Inferior parietal cortex (tissue), 1 donor: Measurements from ENCODE around the gene GRWD1.
A peak's percentile ranks its signal among the peaks of the same experiment; 100 is the strongest.

Experiments used
- DNase-seq: peaks from one replicate; pipeline ENCODE4 v3.0.0-alpha.2; 2016; ENCODE audit errors: extremely low spot score

The GRWD1 gene

DNA sequence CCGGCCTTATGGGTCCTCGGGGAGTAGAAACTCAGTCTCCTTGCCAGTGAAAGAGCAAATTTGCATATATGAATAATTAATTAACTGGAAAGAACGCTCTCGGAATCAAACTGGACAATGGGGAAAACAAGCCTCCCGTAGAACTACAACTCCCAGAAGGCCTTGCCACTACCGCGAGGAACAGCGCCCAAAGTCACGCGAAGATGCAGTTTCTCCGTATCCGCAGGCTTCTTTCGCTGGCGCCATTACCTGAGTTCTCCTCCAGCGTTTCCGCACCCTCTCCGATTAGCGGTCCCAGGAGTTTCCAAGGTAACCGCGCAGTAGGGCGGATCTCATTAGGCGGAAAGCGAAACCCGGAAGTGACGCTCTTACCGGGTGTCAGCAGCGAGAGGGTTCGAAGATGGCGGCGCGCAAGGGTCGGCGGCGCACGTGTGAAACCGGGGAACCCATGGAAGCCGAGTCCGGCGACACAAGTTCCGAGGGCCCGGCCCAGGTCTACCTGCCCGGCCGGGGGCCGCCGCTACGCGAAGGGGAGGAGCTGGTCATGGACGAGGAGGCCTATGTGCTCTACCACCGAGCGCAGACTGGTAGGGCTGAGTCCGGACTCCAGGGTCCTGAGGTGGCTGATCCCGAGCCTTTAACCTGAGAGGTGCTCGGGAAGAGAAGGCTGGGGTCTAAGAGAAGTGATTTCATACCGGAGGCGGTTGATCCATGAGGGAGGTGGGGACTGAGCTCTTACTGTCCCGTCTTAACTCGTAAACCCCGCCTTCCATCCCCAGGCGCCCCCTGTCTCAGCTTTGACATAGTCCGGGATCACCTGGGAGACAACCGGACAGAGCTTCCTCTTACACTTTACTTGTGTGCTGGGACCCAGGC lies at the start of gene GRWD1:
TSS of gene GRWD1 (plus strand) at position 378 of the 876 bp plus-strand sequence. CDS start at position 401, 23 bp downstream.
- peak; percentile 95 for DNase-seq

DNA sequence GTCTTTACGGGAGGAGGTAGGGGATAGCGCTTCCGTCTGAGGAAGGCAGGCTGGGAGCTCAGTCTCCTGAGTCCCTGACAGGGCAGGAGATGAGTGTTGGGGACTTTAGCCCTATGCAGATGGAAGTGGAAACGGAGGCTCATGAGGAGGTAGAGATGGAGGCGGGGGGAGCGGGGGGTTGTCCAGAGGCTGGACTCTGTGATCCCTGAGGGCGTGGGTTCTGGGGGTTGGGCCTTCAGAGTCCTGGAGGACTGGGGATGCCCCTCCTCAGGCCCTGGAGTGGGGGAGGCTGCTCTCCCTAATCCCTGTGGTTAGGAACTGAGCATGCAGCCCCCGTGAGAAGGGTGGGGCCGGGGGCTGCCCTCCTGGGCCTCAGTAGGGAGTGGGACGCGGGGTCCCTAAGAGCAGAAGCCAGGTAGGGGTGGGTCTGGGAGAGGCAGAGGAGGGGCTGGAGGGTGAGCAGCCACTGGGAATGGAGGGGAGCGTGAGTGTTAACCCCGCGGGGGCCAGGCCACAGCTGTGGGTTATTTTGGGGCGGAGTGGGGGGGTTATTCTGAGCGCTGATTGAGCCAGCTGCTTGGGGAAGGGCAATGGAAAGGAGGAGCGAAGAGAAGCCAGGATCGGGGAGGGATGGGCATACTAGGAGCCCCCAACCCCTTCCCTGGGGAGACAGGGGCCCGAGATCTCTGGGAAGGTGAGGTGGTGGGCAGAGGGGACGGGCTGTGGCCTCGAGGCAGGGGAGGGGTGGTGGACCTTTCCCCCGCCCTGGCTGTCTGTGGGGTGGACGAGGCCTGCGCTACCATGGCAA lies 49.6 kb upstream of the GRWD1 start:
- DNase-seq = no peak

DNA sequence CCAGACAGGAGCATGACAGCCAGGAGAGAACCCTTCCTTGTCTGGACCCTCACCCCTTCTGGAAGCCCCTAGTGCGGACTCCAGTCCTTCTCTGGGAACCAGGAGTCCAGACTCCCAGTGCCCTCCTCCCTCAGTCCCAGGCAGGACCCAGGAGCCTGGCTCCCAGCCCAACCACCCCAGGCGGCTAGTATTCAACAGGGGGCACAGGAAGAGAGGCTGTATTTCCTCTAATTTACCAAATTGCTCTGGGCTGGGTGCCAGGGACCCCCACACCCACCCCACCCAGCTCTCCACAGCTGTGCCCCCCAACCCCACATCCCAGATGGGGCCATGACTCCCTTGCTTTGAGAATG lies 49.0 kb upstream of the GRWD1 start:
- no peak for DNase-seq

DNA sequence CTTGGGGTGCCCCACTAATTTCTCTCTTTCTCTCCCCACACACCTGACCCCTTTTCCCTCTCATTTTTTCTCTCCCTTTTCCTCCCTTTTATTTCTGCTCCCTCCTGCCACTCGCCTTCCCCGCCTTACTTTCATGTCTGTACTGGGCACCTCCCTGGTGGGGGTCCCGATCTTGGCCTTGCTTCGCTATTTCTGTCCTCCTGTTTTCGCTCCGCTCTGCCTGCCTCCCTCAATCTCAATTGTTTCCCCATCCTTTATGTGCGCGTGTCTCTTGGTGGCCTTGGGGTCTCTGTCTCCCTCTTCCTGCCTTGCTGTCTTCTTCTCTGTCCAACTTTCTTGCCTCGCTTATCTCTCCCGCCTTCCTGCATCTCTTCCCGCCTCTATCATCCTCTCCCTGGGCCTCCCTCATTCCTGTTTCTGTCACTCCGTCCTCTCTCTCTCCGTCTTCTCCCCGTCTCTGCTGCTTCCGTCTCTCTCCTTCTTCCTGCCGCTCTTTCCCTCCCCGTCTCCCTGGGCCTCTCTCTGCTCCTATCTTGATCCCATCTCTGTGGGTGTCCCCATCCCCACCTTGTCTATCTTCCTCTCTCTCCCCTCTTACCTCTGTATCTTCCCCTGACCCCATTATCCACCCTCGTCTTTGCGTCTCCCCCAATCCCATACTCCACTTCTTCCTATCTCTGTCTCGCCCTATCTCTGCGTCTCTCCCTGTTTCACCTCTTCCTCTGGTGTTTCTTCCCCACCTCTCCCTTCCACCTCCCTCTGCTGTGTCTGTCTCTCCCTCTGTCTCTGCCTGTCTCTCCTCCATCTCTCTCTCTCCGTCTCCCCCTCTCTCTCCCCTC lies 48.3 kb upstream of the GRWD1 start:
- DNase-seq = no peak

DNA sequence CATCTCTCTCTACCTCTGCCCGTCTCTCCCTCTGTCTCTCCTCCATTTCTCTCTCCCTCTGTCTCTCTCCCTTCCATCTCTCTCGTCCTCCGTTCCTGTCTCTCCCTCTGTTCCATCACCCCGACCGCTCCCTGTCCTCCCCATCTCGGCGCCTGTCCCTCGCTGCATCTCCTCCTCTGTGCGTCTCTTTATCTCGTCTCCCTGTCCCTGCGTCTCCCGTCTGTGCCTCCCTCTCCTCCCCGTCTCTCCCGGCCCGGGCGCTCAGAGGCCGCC lies 47.7 kb upstream of the GRWD1 start:
- no peak for DNase-seq

DNA sequence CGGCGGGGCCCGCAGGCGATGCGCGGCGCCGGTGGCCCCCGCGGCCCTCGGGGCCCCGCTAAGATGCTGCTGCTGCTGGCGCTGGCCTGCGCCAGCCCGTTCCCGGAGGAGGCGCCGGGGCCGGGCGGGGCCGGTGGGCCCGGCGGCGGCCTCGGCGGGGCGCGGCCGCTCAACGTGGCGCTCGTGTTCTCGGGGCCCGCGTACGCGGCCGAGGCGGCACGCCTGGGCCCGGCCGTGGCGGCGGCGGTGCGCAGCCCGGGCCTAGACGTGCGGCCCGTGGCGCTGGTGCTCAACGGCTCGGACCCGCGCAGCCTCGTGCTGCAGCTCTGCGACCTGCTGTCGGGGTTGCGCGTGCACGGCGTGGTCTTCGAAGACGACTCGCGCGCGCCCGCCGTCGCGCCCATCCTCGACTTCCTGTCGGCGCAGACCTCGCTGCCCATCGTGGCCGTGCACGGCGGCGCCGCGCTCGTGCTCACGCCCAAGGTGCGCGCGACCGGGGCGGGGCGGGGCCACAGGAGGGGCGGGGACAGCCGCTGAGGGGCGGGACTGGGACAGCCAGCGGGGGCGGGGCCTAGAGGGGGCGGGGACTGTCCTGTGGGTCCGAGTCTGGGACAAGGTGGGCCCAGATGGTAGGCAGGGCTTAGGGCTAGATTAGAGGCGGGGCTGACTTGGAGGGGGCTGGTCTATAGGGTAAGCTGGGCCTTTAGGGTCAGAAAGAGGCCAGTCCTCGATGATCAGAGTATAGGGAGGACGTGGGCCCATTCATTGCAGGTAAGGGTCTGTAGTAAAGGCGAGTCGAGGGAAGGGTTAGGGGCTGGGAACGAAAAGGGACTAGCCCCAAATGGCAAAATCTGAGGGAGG lies 47.2 kb upstream of the GRWD1 start:
- no peak for DNase-seq

DNA sequence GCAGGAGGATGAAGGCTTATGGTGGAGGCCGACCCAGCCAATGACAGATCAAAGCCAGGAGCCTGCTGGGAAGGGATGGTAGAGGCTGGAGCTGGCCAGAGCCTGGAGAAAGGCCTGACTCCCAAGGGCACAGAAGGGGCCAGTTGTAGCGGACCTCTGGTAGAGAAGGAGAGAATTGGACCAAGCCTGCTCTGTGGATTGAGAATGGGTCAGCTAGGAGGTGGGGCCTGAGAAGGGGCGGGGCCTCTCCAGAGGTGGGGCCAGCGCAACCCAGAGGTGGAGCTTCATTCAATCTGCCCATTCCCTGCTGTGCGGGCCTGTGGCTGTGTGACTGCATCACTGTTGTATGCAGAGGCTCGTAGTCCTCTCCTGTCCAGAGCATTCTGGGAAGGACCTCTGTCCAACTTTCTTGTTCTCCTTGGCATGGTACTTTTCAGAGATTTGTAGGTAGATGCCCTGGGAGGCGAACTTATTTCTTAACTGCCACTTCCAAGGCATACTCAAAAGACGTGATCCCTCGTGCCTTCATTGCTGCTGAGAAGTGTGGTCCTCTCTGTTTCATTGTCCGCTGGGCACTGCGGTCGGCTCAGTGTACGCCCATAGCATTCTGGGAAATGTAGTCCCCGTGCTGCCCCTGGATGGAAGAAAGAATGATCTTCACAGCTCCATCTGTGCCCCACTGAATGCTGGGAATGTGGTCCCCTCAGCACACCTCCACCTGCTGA lies 45.6 kb upstream of the GRWD1 start:
- DNase-seq = no peak

DNA sequence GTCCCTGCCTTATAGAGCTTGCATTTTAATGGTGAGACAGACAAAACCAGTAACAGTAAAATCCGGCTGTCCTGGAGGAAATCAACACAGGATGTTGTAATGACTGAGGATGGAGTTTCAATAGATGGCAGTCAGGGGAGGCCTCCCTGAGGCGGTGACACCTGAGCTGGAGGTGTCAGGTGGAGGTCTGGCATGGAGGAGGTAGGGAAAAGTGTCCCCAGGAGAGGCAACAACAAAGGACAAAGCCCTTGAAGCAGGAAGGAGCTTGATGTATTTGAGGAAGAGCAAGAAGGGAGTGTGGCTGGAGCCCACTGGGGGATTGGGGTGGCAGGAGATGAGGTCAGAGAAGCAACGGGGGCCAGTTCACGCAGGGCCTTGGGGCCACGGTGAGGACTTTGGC lies 44.5 kb upstream of the GRWD1 start:
- DNase-seq = no peak

DNA sequence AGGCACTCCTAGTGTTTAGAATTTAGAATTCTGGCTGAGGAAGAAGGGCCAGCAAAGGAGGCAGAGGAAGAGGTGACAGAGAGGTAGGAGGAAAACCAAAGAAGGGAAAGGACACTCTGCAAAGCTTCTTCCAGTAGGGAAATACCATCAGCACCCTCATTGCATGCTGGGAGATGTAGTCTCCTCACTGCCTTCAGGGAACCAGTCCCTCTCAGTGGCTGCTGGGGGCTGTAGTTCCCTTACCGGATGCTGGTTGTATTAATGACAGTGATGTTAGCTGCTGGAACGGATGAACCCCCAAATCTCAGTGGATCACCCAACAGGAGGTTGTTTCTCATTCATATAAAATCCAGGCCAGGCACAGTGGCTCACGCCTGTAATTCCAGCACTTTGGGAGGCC lies 42.2 kb upstream of the GRWD1 start:
- peak; percentile 50 for DNase-seq

DNA sequence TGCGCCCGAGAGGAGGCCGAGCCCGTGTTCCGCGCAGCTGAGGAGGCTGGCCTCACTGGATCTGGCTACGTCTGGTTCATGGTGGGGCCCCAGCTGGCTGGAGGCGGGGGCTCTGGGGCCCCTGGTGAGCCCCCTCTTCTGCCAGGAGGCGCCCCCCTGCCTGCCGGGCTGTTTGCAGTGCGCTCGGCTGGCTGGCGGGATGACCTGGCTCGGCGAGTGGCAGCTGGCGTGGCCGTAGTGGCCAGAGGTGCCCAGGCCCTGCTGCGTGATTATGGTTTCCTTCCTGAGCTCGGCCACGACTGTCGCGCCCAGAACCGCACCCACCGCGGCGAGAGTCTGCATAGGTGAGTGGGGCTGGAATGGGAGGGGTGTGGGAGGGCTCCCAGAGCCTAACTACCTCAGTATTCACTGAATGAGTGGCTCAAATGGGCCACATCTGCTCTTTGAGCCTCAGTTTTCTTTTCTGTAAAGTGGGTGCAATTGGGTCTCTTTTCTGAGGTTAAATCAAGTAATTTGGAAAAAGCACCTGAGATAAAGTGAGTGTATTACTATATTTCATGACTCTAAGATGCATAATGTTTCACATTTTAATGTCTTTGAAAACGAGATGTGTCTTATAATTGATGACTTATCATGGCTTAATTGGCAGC lies 40.6 kb upstream of the GRWD1 start:
- no peak for DNase-seq

DNA sequence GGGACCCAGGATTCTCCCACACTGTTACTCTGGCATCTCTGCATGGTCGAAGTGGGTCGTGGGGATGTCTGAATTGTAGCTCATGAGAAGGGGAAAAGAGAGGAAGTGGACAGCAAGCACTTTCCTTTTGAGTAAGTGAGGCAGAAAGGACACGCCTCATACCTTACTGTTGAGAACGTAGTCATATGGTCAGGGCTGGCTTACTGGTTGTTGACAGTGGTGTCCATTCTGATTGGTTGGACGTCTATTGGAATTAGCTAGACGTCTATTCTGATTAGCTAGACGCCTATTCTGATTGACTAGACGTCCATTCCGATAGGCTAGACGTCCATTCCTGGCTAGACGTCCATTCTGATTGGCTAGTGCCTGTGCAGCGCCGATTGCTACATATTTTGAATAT lies 39.9 kb upstream of the GRWD1 start:
- DNase-seq = no peak

DNA sequence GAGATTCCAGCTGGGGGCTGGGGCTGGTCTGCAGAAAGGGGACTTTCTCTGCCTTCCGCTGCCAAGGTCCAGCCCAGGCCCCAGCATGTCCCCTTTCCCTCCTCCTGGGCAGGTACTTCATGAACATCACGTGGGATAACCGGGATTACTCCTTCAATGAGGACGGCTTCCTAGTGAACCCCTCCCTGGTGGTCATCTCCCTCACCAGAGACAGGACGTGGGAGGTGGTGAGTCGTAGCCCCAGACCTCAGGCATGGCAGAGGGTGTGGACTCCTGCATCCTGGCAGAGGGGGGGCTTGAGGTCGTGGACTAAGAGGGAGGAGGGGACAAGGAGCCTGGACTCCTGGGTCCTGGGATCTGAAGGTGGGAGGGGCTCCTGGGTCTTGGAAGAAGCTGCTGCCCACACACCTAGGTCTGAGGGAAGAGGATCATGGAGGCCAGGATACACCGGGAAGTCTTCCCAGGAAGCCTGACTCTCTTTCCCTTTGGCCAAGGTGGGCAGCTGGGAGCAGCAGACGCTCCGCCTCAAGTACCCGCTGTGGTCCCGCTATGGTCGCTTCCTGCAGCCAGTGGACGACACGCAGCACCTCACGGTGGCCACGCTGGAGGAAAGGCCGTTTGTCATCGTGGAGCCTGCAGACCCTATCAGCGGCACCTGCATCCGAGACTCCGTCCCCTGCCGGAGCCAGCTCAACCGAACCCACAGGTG lies 31.8 kb upstream of the GRWD1 start:
- DNase-seq = no peak

DNA sequence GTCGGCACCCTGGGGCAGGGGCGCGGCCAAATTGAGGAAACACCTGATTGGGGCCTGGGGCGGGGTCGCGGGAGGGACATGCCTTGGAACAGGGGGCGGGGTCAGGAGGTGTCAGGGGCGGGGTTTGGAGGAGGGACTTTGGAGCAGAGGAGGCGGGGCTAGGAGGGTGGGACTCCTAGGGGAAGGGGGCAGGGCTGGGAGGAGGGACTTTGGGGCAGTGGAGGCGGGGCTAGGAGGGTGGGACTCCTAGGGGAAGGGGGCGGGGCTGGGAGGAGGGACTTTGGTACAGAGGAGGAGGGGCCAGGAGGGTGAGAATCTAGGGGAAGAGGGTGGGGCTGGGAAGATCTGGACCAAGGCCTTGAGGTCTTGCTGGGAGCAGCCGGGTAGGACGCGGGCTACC lies 30.4 kb upstream of the GRWD1 start:
- no peak for DNase-seq

DNA sequence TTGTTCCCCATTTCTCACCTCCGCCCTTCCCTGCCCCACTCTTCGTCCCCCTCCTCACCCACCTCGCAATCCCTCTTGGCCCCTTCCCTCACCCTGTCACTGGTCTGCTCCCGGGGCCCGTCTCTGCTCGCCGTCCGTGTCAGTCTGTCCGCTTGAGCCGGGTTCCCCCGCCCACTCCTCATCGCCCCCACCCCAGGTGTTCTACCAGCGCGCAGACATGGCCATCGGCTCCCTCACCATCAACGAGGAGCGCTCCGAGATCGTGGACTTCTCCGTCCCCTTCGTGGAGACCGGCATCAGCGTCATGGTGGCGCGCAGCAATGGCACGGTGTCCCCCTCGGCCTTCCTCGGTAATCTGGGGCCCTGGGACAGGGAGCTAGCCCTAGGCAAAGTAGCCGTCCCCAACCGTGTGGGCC lies 30.0 kb upstream of the GRWD1 start:
- DNase-seq = no peak

DNA sequence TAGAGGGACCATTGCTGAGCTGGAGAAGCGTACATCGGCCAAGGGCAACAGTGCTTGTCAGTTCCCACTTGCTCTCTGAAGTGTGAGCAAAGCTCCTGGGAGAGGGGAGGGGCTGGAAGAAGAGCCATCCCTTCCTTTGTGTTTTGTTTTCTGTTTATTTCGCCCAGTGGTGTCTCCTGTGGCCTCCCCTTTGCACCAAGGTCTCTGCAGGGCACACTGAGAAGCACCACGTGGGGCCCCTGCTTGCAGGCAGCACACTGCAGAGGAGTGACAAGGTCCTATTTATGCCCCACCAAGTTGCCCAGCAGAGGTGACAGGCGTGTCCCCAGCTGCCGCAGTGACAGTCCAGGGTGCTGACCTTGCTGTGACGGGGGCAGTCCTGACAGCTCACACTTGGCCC lies 28.4 kb upstream of the GRWD1 start:
- DNase-seq = no peak

DNA sequence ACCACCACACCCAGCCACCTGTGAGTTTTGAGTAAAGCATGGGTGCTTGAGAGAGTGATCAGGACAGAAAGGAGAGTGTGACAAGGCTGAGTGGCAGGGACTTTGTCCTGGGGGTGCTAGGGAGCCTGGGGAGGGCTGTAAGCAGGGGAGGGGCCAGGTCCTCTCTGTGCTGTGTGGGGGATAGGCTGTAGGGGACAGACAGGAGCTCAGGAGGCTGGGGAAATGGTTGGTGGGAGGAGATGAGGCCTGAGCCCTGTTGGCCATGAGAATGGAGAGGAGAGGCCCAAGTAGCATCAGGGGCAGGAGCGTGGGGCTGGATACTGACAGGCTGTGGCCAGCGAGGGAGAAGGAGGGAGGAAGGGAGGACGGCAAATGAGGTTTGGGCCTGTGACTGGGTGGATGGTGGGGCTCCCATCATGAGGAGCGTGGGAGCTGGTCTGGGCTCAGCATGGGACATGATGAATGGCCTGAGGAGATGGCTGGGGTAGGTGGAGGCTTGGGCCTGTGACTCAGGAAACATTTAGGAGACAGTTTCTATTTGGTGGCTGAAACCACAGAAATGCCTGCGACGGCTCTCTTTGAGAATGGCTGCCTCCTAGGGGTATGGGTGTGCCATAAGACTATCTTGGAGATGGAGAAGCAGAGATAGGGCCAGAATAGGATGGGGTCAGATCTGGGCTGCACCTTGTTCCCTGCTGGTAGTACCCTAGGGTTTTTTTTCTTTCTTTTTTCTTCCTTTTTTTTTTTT lies 27.3 kb upstream of the GRWD1 start:
- DNase-seq = no peak

DNA sequence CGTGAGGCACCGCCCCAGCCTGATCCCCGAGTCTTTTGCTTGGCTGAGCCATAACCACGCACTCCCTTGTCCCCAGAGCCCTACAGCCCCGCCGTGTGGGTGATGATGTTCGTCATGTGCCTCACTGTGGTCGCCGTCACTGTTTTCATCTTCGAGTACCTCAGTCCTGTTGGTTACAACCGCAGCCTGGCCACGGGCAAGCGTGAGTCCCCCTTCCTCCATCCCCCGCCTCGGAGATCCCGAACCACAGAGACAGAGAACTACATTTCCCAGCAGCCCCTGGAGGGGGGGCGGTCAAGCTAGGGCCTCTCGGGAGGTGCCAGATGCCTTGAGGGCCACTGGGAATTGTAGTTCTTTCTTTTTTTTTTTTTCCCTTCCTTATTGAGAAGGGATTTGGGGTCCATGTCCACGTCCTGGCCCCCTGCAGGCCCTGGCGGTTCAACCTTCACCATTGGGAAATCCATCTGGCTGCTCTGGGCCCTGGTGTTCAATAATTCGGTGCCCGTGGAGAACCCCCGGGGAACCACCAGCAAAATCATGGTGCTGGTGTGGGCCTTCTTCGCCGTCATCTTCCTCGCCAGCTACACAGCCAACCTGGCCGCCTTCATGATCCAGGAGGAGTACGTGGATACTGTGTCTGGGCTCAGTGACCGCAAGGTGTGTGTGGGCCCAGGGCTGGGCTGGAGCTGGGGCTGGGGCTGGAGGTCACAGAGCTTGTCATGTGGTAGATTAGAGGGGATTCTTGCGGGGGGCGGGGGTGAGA lies 26.4 kb upstream of the GRWD1 start:
- DNase-seq = no peak

DNA sequence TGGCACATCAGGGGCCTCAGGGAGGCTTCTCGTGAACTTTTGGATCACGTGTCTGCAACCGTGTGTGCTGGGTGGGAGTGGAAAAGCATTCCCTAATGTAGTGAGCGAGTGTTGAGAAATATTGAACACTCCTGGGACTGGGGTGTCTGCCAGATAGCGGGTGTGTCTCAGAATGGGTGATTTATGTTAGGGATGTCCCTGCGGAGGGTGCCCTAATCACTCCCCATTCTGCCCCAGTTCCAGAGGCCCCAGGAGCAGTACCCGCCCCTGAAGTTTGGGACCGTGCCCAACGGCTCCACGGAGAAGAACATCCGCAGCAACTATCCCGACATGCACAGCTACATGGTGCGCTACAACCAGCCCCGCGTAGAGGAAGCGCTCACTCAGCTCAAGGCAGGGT lies 24.2 kb upstream of the GRWD1 start:
- no peak for DNase-seq
